ENCODE data around the gene ATP5F1A.

Gene ATP5F1A

DNA sequence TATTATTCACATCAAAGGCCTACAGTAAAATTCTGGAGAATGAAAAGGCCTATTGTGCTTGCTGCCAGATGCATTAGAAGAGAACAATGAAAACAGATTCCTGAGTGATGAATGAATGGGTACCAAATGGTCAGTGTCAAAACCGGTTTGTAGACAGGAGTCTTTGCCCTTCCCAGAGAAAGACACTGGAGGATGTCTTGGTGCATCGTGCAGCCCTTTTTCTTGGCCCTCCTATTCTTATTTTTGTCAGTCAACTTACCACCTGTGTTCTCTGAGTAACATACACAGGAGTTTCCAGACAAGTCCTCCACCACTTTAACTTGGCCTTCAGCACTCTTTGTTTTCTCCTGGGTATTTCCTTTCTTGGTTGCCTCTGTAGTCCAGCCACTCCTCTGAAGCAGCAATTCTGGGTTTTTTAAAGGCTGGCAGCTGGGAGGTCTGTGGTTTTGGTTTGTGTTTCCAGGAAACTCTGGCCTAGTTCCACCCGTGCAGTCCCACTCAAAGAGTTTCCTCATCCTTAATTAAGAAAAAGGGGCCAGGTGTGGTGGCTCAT is 55.4 kb downstream of the ATP5F1A start:
- DNase-seq, result no peak

DNA sequence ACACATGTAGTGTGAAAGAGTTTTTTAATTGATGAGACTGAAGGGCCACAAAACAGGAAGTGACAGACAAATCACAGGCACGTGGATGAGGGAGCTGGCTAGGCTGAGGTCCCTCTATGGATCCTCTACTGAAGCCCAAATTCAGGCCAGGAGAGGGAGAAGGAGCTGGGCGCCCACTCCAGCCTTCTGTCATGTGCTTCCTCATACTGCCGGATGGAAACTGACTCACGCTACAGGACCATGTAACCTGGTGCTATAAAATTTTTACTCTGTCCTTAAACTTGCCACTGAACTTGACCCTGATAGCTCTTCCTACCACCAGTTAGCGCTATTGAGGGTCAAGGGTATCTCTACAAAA is 57.4 kb downstream of the ATP5F1A start:
- DNase-seq, result no peak

DNA sequence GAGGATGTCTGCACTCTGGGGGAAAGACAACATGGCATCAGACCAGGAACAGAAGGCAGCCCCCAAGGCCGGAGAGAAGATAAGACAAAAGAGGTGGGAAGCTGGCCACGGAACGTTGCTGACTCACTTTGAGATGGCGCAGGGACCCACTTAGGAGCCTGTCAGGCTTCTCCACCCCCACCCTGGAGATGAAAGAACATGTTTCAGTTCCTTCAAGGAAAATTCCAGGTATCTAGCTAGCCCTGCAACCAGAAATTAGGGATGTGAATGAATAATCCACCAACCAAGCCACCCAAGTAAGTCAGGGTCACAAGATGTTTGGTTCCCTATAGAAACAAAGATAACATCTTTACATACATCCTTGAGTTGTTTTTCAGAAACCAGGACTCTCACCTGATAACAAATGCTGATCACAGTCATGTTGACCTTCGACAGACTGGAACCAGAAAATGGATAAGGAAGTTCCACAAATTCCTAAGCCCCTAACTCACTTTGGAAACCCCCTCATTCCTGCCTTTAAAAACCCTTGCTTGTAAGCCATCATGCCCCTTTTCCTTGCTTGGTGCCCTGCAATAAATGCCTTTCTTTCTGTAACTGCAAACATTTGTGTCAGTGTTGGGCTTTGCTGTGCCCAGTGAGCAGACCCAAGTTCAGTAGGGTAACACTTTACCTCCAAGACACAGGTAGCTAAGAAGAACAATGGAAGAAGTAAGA is 57.9 kb downstream of the ATP5F1A start:
- no peak for DNase-seq

DNA sequence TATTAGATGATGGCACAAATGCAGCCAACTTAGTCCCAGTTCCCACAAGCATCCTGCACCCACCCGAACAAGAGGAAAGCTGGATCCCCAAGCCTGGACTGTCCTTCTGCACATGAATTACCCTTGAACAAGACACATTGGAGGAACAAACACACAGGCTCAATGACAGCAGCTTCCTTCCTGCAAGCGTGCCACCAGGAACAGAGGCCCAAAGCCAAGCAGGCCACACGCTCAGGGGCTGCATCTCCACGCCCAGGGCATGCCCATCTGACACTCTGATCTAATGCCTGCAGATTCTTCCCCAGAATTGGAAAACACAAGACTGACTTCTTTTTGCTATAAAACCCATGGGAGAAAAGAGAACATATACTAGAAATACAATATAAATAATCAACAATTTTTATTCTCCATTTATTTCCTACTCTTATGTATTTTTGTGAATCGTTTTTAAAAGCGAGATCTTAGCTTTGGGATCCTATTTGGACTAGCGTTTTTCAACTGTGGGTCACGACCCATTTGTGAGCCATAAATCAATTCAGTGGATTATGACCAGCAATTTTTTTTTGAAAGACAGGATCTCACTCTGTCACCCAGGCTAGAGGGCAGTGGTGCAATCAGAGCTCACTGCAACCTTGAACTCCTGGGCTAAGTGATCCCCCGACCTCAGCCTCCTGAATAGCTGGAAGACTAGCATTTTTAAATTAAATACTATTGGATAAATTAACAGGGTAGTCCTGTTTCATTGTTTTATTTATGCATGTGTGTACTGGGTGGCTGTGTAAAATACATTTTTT is 60.4 kb downstream of the ATP5F1A start:
- no peak for DNase-seq

- no peak for DNase-seq
These were observed 62.1 kb downstream of the ATP5F1A start for GRCh38 chr18:46035696-46036680.

DNA sequence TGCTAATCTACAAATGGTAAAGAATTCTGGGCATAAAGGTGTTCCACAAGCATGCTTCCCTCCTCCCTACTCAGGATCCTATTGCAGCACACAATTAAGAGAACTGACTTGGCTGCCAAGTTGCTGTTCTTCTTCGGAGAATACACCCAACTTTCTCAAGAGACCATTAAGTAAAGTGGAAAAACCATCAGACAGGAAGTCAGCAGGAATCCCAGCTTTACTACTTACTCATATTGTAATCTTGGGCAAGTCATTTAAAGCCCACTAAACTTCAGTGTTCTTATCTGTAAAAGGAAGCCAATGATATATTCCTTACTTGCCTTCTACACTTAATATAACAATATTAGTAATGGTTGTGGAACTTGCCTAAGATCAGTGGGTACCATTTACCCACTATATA is 63.9 kb downstream of the ATP5F1A start:
- no peak for DNase-seq

DNA sequence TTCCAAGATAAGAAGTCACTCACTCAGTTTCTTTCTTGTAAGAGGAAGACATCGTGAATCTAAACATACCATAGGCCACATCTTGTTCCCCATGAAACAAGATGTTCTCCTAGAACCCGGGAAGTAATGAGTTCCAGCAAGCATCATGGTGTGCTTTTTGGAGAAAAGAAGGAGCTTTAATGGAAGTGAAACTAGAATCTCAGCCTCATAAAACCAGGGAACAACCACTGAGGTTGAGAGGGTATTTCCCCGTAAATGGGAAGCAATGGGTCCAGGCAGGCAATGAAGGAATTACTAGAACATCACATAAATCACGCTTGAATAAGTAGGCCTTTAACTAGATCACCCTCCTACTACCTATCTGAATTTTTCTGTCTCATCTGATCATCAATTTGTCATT is 66.4 kb downstream of the ATP5F1A start:
- DNase-seq, result no peak
